HG03175 (cell line): ENCODE measurements around the gene PYROXD2.

Source experiments
- ATAC-seq: cut with Tn5 transposase; IDR thresholded peaks from one replicate; pipeline ENCODE4 v1.9.1; 2021; ENCODE audit warnings: mild to moderate bottlenecking, moderate library complexity; ENCODE audit not compliant: unreplicated experiment

Gene PYROXD2

GRCh38 chr10:98435178-98435577 lies 20.2 kb upstream of the PYROXD2 start:
- no peak for ATAC-seq

DNA sequence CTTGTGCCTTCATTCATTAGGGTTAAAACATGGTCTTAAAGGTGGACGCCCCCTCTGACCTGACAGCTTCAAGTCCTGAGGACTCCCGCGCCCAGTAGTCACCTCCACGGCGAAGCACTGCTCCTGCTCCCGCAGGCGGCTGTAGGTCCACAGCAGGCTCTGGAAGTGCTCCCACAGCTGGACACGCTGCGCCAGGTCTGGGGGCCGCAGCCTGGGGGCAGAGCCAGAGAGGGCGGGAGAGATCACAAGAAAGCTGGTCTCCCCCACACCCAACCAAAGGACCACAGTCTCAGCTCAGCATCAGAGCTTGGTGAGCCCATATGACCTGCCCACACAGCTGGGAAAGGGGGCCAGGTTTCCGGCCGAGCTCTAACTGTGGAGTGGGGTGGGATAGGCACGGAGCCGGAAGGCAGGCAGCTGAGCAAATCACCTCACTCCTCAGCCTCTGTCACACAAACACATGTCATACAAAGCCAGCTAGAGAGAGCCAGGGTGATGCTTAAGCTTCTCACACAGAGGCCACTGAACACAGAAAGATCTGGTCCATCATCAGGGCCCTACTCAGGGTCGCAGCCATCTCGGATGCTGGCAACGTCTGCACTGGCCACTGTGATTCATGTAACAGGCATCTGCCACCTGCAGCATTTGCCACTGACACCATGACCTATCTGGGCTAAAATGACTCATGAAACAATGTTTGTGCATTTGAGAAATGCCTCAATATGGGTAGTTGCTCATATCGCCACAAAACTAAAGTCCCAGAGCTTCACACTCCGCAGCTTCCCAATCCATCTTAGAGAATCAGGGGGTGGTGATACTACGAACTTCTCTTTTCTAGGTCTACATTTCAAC lies 19.1 kb upstream of the PYROXD2 start:
- no peak for ATAC-seq

DNA sequence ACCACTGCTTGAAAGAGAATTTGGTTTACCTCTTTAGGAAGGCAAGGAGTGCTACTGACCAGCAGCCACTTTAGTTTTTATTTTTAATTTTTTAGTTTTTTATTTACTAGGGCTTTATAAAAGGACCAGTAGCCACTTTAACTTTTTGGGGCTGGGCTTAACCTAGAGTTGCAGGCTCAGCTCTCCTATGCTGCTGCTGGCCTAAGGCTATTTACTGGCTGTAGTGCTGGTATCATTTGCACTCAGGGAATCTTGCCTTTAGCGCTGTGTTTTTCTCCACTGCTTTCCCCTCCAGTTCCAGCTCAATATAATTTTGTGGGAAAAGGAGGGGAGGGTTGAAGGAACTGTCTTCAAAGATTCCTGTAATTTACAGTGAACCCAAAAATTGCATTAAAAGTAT lies 18.4 kb upstream of the PYROXD2 start:
- no peak for ATAC-seq

DNA sequence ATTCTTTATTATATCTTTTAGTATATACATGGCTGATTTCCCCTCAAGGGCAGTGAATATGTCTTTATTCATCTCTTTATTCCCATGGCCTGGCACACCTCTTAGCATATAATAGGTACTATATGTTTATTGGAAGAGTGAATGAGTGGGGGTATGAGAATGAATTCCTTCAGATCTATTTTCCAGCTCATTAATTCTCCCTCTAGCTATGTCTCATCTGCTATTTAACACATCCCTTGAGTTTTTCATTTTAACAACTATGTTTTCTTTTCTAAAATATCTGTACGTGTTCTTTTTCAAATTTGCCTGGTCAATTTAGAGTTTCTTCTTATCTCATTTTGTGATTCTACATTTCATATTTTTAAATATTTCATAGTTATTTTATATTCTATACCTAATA lies 17.3 kb upstream of the PYROXD2 start:
- no peak for ATAC-seq

DNA sequence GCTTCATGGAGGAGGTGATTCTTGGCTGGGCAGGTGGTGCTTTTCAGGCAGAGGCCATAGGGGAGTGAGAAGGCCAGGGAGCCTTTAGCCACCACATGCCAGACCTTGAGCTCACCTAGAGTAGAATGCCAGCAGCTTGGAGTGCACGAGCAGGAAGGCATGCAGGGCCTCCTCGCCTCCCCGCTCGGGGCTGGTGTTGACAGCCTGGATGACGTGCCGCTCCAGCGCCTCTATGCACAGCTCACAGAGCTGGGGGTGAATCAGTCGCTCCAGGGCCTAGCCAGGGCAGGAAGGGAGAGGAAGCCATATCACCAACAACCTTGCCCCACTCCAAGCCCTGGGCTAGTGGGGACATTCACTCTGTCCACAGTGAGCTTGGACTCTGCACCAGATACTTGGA lies 16.0 kb upstream of the PYROXD2 start:
- no peak for ATAC-seq

- no peak for ATAC-seq
These were observed 15.4 kb upstream of the PYROXD2 start for GRCh38 chr10:98430427-98430826.

DNA sequence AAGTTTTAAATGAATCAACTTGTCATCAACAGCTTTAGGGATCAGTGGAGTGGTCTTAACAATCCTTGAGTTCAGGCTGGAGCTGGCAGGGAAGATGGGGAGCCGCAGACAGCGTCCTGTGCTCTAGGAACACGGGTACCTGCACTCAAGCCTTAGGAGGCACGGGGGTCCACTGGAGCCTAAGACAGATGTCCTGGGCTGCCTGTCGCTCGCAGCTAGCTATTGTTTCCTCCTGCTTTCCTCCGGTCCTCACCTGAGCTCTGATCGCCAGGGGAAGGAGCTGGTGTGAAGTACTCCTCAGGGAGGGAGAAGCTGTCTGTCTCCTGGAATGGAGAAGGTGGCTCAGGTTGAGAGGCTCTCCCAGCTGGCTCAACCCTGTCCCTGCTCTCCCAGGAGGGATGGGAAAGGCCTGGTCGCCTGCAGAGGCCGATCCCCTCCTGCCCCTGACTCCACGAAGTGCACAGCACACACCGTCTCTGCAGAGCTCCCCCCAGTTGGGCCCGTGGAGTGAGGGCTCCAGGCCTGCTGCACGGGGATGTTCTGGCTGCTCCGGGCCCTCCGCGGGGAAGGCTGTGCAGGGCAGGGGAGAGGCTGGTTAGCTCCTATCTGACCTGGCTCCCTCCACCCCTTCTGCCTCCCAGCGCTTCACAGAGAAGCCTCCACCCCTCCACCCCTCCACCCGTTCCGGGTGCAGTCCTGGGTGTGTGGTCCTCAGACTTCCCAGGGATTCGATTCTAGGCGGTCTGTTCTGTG lies 14.5 kb upstream of the PYROXD2 start:
- ATAC-seq = no peak

GRCh38 chr10:98427011-98427515 lies 12.1 kb upstream of the PYROXD2 start:
- no peak for ATAC-seq

GRCh38 chr10:98425511-98426352 lies 10.8 kb upstream of the PYROXD2 start:
- ATAC-seq = no peak

DNA sequence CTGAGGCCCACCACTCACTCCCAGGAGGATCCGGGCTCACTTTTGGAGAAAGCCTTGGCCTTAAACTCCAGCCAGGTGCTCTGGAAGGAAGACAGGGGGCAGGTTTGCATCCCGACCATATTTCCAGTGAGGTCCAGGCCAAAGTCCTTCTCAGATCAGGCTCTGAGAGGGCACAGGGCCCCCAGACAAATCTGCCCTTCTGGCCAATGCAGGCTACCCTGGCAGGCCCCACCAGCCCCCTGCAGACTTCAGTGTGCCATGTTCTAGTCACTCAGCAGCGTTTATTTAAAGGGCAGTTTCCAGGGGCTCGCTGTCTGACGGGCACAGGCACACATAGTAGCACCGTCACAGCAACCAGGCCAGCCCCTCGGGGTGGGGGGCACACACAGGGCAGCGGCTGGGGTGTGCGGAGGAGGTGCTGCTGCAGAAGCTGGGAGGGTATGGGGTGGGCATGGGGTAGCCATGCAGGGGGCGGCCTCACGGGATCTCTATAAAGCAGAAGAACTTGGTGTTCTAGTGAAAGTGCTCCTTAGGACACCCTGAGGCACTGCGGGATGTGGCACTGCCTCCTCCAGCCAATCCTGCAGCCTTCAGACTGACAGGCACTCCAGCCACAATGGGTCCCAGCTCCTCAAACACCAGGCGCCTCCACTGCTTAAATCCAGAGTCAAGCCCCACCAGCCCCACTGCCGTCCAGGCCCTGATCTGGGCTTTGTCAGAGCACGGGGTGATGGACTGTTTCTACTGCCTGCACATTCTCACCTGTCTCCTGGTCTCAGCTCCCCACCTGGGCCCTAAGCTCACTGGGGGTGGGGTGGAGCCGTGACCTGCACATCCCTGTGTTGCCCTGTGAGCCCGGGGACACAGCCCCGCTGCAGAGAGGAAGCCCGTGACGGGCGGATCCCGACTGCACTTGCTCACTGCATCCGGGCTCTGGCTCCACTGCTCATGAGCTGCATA lies 9.6 kb upstream of the PYROXD2 start:
- ATAC-seq = no peak

GRCh38 chr10:98423691-98424120 lies 8.7 kb upstream of the PYROXD2 start:
- ATAC-seq = no peak

GRCh38 chr10:98422182-98422581 lies 7.2 kb upstream of the PYROXD2 start:
- ATAC-seq = no peak

DNA sequence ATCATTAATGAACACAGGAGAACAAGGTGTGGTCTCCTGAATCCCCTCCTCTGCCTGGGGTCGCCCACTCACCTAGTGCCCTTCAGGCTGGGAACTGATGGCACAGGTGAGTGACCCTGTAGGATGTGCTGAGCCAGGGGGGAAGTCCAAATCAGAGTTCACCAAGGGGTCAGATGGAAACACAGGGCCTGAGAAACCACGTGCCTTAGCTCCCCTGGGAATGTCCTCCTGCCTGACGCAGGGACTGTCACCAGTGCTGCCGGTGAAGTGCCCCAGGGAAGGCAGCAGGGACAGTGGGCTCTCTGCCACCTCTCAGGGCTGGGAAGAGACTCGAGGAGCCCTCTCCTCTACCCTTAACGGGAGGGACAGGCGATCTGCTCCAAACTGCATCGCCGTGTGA lies 5.8 kb upstream of the PYROXD2 start:
- no peak for ATAC-seq

- ATAC-seq = no peak
These were observed 4.7 kb upstream of the PYROXD2 start for GRCh38 chr10:98419469-98420261.

- ATAC-seq = no peak
These were observed 3.9 kb upstream of the PYROXD2 start for GRCh38 chr10:98418665-98419468.

GRCh38 chr10:98417973-98418664 lies 3.1 kb upstream of the PYROXD2 start:
- ATAC-seq = no peak

DNA sequence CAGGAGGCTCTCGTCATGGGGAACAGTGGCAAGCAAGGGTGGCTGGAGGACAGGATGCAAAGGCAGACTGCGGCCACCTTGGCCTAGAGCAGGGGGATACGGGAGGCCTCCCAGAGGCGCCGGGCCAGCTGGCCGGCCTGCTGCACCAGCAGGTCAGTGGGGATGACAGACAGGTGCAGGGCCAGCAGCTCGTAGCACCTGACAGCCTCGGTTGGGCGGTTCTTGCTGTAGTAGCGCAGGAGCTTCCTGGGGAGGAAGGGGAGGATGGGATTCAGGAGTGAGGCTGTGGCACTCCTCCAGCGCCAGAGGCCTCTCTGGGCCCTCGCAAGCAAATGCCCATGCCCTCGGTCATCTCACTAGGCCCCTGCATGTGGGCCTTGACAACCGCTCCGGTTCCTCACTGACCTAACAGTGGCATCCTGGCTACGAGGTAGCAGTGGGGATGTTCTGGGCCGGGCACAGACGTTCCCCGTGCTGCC lies 2.5 kb upstream of the PYROXD2 start:
- no peak for ATAC-seq
